Erythroblast (primary cell): ENCODE results near the gene LRRFIP2.

Experiments
- GATA1 ChIP-seq: IDR thresholded peaks from 2 replicates; pipeline ENCODE4 v1.6.1; 2011; ENCODE audit warnings: low read depth, mild to moderate bottlenecking, control low read depth, low read length, moderate library complexity
- POLR2A ChIP-seq: IDR thresholded peaks from 2 replicates; pipeline ENCODE4 v1.6.1; 2011; ENCODE audit warnings: mild to moderate bottlenecking, low read length

DNA sequence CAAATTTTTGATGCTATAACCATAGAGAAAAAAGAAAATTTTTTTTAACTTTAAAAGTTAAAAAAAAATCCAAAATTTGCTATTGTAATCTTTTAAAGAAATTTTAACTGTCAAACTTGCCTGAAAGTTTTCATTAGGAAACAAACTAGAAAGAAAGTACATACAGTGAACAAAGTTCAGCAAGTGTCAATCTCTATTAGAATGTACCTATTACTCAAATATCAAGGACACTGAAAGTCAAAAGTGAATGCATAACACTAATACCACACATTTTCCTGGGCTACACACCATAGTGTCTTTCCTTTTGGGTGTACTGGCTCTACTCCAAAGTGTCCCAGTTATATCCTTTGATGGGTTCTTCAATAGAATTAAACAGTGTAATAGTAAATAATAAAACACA is 56.8 kb downstream of the LRRFIP2 start:
- TF ChIP-seq POLR2A = no peak
- no peak for TF ChIP-seq GATA1
